DND-41 (cell line): ENCODE results near the gene PCBP1.
A peak's percentile ranks its signal among the peaks of the same experiment; 100 is the strongest.

Source experiments
- ATAC-seq: fragments of 200-7000 bp; cut with Tn5 transposase; 3 replicates; pipeline ENCODE4 v1.9.1; 2021; ENCODE audit warnings: low read depth; ENCODE audit not compliant: insufficient read depth
- DNase-seq: peaks from one replicate; pipeline ENCODE4 v3.0.0-alpha.2; 2020
- H2AFZ ChIP-seq: 2 replicates; pipeline ENCODE4 v1.6.0; 2012; ENCODE audit warnings: low read depth, low read length
- H3K27ac ChIP-seq: 2 replicates; pipeline ENCODE4 v1.5.1; 2012; ENCODE audit warnings: low read length, inconsistent platforms
- H3K27me3 ChIP-seq: fragments of 200-600 bp; sonication (generic); 2 replicates; pipeline ENCODE4 v1.6.0; 2012; ENCODE audit warnings: low read length, mild to moderate bottlenecking, inconsistent platforms; ENCODE audit not compliant: insufficient read depth, poor library complexity
- H3K36me3 ChIP-seq: 2 replicates; pipeline ENCODE4 v1.5.1; 2012; ENCODE audit warnings: low read length, inconsistent platforms; ENCODE audit not compliant: insufficient read depth
- H3K4me1 ChIP-seq: 2 replicates; pipeline ENCODE4 v1.5.1; 2012; ENCODE audit warnings: mild to moderate bottlenecking, low read length; ENCODE audit not compliant: insufficient read depth
- H3K4me2 ChIP-seq: 2 replicates; pipeline ENCODE4 v1.6.0; 2012; ENCODE audit warnings: mild to moderate bottlenecking, moderate library complexity, low read length, inconsistent platforms; ENCODE audit not compliant: insufficient read depth
- H3K4me3 ChIP-seq, 2 experiments: fragments of 200-600 bp in 1 of 2; shearing (Covaris generic) in 1 of 2; 2 replicates each; pipeline ENCODE4 v1.5.1; 2012 to 2016; ENCODE audit warnings: inconsistent platforms in 2 of 2, low read length in 2 of 2, mild to moderate bottlenecking in 2 of 2, low read depth in 1 of 2, moderate library complexity in 1 of 2
- H3K79me2 ChIP-seq: 2 replicates; pipeline ENCODE4 v1.6.0; 2012; ENCODE audit warnings: low read length, inconsistent platforms; ENCODE audit not compliant: insufficient read depth
- H3K9ac ChIP-seq: 2 replicates; pipeline ENCODE4 v1.6.0; 2012; ENCODE audit warnings: low read depth, mild to moderate bottlenecking, inconsistent platforms, low read length, moderate library complexity
- H3K9me3 ChIP-seq: 2 replicates; pipeline ENCODE4 v1.5.1; 2012; ENCODE audit warnings: low read length, moderate library complexity, mild to moderate bottlenecking, inconsistent platforms; ENCODE audit not compliant: insufficient read depth, severe bottlenecking
- H4K20me1 ChIP-seq: 2 replicates; pipeline ENCODE4 v1.6.0; 2012; ENCODE audit warnings: low read length; ENCODE audit not compliant: insufficient read depth
- EZH2 ChIP-seq: IDR thresholded peaks from 3 replicates; pipeline ENCODE4 v1.6.1; 2012; ENCODE audit warnings: borderline replicate concordance, low read depth, mild to moderate bottlenecking, moderate library complexity, low read length, inconsistent platforms; ENCODE audit not compliant: severe bottlenecking
- TF ChIP-seq, protein P1 (sequence below): IDR thresholded peaks from 2 replicates; pipeline ENCODE4 v1.5.1; 2012; ENCODE audit warnings: borderline replicate concordance, low read length, moderate library complexity, mild to moderate bottlenecking; ENCODE audit not compliant: poor library complexity, severe bottlenecking; ENCODE audit errors: extremely low read depth

PCBP1 gene

DNA sequence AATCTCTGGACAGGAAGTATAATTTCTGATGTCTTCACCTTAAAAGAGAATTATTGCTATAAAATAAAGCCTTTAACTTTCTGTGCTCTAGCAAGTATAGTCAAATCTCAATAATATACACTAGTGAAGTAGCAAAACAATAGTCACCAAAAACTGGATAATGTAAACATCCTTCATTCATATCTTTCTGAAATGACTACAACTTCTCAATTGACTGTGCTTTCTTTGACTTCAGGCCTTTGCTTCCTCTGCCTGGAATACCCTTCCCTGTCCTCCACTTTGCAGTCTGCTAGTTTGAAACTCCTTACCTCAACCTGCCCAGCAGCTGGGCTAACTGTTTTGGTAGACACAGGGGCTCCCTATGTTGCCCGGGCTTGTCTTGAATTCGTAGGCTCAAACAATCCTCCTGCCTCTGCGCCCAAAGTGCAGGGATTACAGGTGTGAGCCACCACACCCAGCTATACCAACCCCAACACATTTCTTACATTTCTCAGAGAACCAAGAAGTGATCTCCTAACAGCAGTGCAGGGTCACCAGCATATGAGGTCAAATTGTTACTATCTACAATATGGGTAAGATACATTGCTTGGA is 6.6 kb upstream of the PCBP1 start:
- no peak overlapping the region; the same call in 1 of the 2 replicates for H3K27ac ChIP-seq
- peaks cover 70% of the 10 kb centered on the region for H3K36me3 ChIP-seq
- peaks cover 39% of the 10 kb centered on the region for H3K79me2 ChIP-seq
- no peak overlapping the region for H2AFZ ChIP-seq
- no peaks in the 10 kb centered on the region for H4K20me1 ChIP-seq
- ATAC-seq: no peak
- no peak overlapping the region; the same call in 1 of the 2 replicates for H3K9ac ChIP-seq
- H3K4me3 ChIP-seq: no peak overlapping the region
- TF ChIP-seq EZH2: no peak
- TF ChIP-seq, protein P1, sequence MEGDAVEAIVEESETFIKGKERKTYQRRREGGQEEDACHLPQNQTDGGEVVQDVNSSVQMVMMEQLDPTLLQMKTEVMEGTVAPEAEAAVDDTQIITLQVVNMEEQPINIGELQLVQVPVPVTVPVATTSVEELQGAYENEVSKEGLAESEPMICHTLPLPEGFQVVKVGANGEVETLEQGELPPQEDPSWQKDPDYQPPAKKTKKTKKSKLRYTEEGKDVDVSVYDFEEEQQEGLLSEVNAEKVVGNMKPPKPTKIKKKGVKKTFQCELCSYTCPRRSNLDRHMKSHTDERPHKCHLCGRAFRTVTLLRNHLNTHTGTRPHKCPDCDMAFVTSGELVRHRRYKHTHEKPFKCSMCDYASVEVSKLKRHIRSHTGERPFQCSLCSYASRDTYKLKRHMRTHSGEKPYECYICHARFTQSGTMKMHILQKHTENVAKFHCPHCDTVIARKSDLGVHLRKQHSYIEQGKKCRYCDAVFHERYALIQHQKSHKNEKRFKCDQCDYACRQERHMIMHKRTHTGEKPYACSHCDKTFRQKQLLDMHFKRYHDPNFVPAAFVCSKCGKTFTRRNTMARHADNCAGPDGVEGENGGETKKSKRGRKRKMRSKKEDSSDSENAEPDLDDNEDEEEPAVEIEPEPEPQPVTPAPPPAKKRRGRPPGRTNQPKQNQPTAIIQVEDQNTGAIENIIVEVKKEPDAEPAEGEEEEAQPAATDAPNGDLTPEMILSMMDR: no peak
- no peaks in the 10 kb centered on the region for H3K27me3 ChIP-seq
- peaks cover 34% of the 10 kb centered on the region for H3K4me1 ChIP-seq
- DNase-seq: no peak
- no peak overlapping the region for H3K4me2 ChIP-seq
- H3K9me3 ChIP-seq: no peaks in the 10 kb centered on the region

DNA sequence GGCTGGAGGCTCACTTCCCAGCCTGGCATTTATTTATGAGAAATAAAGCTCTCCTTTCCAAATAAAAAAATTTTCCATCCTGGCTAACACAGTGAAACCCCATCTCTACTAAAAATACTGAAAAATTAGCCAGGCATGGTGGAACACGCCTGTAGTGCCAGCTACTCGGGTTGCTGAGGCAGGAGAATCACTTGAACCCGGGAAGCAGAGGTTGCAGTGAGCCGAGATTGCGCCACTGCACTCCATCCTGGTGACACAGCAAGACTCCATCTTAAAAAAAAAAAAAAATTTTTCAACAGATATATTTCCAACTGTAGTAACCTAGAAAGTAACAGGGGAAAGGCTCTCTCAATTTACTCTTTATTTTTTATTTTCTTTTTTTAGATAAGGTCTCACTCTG is 6.1 kb upstream of the PCBP1 start:
- Histone ChIP-seq H2AFZ (no peak overlapping the region), H3K27ac (no peak overlapping the region), H3K36me3 (peaks cover 65% of the 10 kb centered on the region), H3K4me2 (no peak overlapping the region), H4K20me1 (no peaks in the 10 kb centered on the region), H3K4me1 (peaks cover 39% of the 10 kb centered on the region), H3K4me3 (no peak overlapping the region), H3K9me3 (no peaks in the 10 kb centered on the region), H3K79me2 (peaks cover 44% of the 10 kb centered on the region), H3K27me3 (no peaks in the 10 kb centered on the region), H3K9ac (no peak overlapping the region)
- TF ChIP-seq, protein P1: no peak
- TF ChIP-seq EZH2: no peak
- DNase-seq (no peak), ATAC-seq (no peak)

DNA sequence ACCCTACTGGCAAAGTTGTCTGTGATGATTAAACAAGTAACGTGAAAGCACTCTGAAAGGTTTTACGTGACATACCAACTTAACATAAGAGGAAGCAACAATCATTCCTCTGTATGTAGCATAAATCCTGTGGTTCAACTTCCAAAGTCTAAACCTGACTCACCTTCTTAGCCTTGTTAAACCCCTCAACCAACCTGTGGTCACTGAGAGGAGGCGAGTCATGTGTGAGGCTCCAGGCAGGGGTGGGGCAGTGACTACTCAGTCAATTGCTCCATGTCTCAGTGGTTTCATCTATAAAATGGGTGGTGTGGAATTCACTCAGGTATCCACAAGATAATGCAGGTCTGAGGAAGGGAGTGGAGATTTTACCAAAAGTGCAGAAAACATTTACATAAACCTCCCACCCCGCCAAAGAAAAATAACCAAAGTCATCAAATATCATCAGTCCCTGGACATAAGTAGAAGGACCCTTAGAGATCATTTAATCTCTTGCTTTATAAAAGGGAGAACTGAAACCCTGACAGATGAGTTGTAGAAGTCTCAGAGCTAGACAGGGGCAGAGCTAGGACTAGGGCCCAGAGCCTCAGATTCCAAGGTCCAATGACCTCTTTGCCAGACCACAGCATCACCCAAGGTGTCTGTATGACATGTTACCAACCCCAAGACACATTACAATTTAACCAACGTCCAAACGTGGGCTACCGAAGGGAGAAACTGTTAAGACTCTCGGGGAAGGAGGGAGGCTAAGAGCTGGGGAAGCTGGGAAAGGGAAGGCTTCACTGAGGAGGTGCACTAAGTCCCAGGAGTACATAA is 3.7 kb upstream of the PCBP1 start:
- H3K27me3 ChIP-seq: no peaks in the 10 kb centered on the region
- ATAC-seq (no peak), DNase-seq (no peak)
- TF ChIP-seq, protein P1: no peak
- no peak for TF ChIP-seq EZH2
- peak overlapping the region; percentile 59 for H3K27ac ChIP-seq
- peak overlapping the region; percentile 74 for H3K4me2 ChIP-seq
- H4K20me1 ChIP-seq: peaks cover 7% of the 10 kb centered on the region
- H2AFZ ChIP-seq: no peak overlapping the region
- peaks cover 56% of the 10 kb centered on the region for H3K79me2 ChIP-seq
- H3K36me3 ChIP-seq: peaks cover 60% of the 10 kb centered on the region
- peaks cover 38% of the 10 kb centered on the region for H3K4me1 ChIP-seq
- peak overlapping the region in 1 of 2 experiments; percentile 18; a peak in 1 of 4 replicates for H3K4me3 ChIP-seq
- H3K9me3 ChIP-seq: no peaks in the 10 kb centered on the region
- H3K9ac ChIP-seq: peak overlapping the region; percentile 95; the same call in 1 of the 2 replicates
